HG02852 (cell line): Measurements from ENCODE around the gene ZNF500.
"Not testable (repeated sequence)": the region's sequence is repeated elsewhere in the genome, so short reads cannot be mapped to it uniquely, and the experiment has no call there.

Experiments used
- ATAC-seq: cut with Tn5 transposase; IDR thresholded peaks from one replicate; pipeline ENCODE4 v1.9.1; 2021; ENCODE audit warnings: mild to moderate bottlenecking, moderate library complexity; ENCODE audit not compliant: unreplicated experiment

ZNF500 gene

DNA sequence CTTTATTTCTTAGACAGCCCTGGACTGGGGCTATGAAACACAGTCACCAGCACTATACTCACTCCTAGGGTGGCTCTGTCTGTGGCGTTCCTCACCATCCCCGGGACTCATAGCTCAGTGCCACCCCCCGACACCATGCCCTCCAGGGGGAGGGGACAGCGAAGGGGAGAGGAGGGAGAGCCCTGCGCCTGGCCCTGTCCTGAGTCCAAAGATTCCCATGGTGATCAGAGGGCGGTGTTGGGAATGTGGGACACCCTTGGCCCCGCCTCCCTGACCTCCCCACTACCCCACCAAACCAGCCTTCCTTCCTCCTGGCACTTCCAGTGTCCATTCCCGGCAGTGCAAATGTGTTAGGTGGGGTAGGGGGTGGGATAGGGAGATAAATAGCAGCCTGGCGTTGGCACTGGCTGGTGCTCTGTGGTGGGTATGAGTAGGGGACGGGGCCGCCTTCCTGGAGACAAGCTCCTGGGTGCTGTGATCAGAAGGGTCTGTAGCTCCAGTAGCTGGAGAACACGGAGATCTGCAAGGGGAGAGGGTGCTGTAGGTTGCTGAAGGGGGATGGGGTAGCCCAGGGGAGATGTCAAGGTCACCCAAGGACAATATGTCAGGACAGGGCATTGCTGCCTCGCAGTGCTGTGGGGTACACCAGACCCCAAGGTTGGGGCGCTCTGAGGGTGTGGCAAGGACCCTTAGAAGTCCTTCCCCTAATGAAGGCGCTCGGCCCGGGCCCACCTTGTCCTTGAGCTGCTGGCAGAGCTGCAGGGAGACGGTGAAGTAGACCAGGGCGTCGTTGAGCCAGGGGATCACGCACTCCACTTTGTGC lies 30.2 kb upstream of the ZNF500 start:
- no peak for ATAC-seq

GRCh38 chr16:4795828-4796572 lies 29.0 kb upstream of the ZNF500 start:
- ATAC-seq = no peak

GRCh38 chr16:4795181-4795827 lies 28.3 kb upstream of the ZNF500 start, which contains the start of gene SMIM22:
Gene SMIM22, plus strand, starts transcription at chr16:4795369. Its CDS starts 366 bp downstream, at chr16:4795735.
- ATAC-seq = no peak

- ATAC-seq = no peak
These were observed 26.1 kb upstream of the ZNF500 start for GRCh38 chr16:4792951-4793513.

GRCh38 chr16:4790871-4791270 lies 23.9 kb upstream of the ZNF500 start:
- no peak for ATAC-seq

GRCh38 chr16:4790261-4790660 lies 23.3 kb upstream of the ZNF500 start:
- ATAC-seq = no peak

DNA sequence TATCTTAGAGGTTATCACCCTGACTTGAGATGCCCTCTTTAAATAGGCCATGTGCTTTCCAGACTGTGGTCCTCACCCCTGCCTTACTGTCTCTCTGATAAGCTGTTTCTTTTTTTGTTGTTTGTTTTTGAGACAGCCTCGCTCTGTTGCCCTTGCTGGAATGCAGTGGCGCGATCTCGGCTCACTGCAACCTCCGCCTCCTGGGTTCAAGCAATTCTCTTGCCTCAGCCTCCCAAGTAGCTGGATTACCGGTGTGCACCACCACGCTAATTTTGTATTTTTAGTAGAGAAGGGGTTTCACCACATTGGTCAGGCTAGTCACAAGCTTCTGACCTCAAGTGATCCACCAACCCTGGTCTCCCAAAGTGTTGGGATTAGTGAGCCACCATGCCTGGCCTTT lies 21.9 kb upstream of the ZNF500 start:
- ATAC-seq = no peak

DNA sequence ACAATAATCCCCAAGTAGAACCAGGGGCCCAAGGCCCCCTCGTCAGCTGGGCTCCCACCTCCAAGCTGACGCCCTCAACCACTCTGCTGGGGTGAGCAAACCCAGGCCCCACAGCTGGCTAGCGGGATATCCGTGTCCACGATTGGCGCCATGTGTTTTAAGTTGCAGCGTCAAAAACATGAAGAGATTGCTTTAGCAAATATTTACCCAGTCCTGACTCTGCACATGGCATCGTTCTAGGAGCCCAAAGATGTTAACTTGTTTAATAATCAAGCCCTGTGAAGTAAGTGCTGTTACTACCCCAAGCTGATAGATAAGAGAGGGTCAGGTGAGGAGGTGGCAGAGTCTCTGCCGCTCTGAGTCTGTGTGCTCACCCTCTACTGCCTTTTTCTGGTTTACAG lies 21.5 kb upstream of the ZNF500 start:
- no peak for ATAC-seq

DNA sequence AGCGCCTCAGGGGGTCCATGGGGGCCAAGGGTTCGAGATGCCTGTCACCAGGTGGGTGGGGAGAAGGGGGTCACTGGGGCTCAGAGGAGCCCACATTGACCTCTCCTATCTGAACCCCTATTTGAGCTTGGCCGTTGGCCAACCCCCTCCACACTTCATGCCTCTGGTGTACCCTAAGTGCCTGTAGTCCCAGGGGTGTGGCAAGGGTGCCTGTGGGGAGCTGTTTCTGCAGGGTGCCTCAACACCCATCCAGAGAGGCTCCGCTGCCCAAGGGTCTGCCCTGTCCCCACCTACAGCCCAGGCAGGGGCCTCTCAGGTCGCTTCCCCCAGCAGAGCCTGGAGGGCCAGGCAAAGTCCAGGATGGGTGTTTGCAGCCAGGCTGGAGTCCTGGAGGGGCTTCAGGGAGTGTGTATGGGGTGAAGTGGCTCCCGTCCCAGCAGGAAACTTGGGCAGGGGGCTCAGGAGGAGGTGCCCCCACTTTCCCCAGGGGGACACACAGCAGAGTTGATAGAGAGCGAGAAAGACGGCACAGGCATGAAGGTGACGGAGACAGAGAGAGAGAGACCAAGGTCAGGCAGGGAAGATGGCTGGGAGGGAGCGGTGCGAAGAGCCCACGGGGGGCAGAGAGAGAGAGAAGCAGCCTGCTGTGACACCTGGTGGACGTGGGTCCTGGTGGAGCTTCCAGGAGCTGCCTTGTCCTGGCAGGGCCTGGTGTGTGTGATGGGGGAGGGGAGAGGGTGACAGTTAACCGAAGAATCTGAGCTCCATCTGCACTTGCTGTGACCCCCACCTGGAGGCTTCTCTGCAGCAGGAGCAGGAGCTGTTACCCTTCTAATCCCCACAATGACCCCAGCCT lies 20.9 kb upstream of the ZNF500 start, which contains the start of gene SEPTIN12:
Gene SEPTIN12, minus strand, starts transcription at position 719 of the 856 bp plus-strand sequence. Its CDS starts 700 bp downstream, at position 19.
- ATAC-seq = no peak

DNA sequence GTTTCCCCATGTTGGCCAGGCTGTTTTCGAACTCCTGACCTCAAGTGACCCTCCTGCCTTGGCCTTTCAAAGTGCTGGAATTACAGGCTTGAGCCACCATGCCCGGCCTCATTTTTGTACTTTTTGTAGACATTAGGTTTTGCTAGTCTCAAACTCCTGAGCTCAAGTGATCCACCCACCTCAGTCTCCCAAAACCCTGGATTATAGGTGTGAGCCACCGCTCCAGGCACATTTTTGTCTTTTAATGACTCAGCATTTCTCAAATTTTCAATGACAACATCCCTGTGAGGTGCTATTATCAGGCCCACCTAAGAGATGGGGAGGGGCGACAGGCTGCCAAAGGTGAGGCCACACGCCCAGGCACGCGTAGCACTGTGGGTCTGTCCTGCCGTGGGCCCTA lies 20.1 kb upstream of the ZNF500 start:
- ATAC-seq = no peak

DNA sequence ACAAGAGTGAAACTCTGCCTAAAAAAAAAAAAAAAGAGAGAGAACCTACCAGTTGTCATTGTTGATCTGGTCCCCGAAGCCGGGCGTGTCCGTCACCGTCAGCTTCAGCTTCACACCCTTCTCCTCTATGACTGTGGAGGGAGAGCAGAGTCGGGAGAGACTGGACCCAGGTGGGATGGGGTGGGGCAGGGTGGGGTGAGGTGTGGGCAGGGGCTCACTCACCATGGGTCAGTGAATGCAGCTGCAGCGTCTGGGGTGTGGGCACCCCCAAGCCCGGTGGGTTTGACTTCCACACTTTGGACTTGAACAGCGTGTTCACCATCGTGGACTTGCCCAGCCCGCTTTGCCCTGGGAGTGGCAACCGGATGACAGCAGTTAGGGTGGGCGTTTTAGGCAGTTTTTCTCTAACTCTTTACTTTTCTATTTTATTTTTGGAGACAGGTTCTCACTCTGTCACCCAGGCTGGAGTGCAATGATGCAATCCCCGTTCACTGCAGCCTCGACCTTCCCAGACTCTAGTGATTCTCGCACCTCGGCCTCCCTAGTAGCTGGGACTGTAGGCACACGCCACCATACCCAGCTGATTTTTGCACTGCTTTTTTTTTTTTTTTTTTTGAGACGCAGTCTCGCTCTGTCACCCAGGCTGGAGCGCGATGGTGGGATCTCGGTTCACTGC lies 18.9 kb upstream of the ZNF500 start:
- no peak for ATAC-seq

DNA sequence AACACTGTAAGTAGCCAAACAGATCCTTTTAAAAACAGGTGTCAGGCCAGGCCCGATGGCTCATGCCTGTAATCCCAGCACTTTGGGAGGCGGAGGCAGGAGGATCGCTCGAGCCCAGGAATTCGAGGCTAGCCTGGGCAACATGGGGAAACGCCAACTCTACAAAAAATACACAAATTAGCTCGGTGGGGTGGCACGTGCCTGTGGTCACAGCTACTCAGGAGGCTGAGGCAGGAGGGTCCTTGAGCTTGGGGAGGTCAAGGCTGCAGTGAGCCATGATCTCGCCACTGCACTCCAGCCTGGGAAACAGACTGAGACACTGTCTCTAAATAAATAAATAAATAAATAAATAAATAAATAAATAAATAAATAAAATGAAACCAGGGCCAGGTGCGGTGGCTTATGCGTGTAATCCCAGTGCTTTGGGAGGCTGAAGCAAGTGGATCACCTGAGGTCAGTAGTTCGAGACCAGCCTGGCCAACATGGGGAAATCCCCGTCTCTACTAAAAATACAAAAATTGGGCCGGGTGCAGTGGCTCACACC lies 17.6 kb upstream of the ZNF500 start:
- not testable (repeated sequence) for ATAC-seq

- no peak for ATAC-seq
These were observed 17.0 kb upstream of the ZNF500 start for GRCh38 chr16:4783951-4784336.

- no peak for ATAC-seq
These were observed 16.4 kb upstream of the ZNF500 start for GRCh38 chr16:4783251-4783950.

DNA sequence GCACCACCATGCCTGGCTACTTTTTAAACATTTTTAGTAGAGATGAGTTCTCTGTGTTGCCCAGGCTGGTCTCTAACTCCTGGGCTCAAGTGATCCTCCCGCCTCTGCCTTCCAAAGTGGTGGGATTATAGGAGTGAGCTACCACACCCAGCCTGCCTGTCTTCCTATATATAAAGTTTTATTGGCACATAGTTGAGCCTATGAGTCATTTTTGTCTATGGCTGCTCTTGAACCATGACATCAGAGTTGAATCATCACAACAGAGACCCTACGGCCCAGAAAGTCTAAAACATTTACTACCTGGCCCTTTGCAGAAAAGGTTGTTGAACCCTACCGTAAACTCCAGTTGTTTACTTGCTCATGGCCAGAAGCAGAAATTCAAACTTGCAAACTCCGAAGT lies 13.3 kb upstream of the ZNF500 start:
- no peak for ATAC-seq

- no peak for ATAC-seq
These were observed 11.1 kb upstream of the ZNF500 start for GRCh38 chr16:4778050-4778392.

DNA sequence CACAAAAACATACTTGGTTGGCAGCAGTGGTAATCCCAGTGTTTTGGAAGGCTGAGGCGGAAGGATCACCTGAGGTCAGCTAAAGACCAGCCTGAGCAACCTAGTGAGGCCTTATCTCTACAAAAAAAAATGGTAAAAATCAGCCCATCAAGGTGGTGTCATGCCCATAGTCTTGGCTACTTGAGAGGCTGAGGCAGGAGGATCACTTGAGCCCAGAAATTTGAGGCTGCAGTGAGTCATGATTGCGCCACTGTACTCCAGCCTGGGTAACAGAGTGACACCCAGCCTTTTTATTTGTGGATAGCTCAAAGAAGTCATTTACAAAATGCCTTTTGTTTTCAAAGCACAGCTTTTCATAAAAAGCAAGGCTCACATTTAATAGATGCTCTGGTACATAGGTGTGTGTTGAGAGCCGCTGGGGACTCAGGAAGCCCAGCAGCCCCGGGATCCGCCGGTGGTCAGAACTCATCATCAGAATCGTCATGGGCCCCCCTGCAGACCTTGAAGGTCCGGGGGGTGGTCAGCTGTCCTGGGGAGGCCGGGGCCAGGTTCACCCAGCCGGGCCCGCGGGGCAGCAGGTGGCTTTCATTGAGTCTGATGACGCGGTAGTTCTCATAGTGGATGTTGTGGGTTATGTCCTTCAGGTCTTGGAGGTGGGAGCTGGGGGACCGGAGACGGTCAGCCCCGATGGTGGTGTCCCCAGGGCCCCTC lies 10.5 kb upstream of the ZNF500 start:
- ATAC-seq = no peak

GRCh38 chr16:4776141-4776705 lies 9.3 kb upstream of the ZNF500 start:
- no peak for ATAC-seq
